HG02678 (cell line): ENCODE results near the gene SDK2.
"Not testable (repeated sequence)": the region's sequence is repeated elsewhere in the genome, so short reads cannot be mapped to it uniquely, and the experiment has no call there.

Source experiments
- ATAC-seq: cut with Tn5 transposase; IDR thresholded peaks from one replicate; pipeline ENCODE4 v1.9.1; 2021; ENCODE audit warnings: mild to moderate bottlenecking, moderate library complexity; ENCODE audit not compliant: unreplicated experiment

The SDK2 gene

GRCh38 chr17:73492821-73493814, 151.1 kb downstream of the SDK2 start:
- no peak for ATAC-seq

DNA sequence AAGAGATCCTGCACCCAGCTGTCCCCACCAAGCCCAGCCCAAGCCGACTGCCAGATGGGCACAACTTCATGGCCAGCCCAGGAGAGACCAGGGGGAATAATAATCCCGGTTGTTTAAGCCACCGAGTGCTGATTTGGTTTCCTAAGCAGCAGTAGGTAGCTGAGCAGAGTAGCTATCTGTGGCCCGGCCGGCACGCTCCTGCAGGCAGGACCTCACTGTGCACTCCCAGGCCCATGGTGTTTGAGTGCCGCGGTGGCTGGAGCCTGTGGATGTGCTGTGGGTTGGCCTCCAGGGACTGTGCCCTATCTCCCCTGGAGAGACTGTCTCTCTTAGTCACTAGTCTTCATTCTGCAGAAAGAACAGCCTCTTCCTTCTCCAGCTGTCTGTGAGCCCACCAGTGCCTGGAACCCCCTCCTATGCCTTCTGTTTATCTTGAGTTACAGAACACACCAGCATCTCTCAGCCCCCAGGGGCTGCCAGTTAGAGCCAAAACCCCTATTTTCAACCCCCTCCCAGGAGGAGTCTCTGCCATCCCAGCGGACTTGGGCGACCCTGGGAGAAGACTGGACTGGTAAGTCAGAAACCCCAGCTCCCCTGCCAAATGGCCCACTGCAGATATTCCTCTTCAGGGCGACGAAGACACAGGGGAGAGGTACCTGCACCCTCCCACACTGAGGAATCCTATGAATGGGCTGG, 152.0 kb downstream of the SDK2 start:
- ATAC-seq: no peak

DNA sequence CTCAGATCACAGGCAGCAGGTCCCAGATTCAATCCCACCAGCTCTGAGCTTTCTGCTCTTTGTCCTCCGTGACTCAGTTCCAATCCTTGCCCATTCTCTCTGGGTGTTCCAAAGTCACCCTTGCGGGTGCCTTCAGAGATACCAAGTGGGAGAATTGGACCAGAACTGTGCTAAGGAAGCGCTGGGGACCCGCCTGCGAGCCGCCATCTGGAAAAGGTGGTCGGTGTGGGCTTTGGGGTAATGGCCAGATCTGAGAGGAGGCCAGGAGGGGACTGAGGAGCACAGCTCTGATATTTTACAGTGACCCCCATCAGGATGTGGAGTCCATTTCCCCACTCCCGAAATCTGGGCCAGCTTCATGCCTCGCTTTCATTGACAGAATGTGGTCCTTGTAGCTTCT, 152.6 kb downstream of the SDK2 start:
- ATAC-seq: no peak

DNA sequence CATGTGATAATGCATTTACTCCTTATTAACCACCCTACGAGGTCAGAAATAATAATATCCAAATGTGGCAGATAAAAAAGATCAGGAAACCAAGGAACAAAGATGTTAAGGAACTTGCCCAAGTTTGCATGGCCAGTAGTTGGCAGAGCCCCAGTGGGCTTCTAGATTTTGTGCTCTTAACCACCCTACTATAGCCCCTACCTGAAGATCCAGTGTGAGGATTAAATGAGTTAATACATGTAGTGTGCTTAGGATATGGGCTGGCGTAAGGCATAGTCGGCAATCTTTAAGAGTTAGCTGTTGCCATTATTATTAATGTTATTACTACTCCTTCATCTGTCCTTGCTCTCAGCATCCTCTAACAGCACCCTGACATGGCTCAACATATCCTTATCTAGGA, 153.4 kb downstream of the SDK2 start:
- ATAC-seq: no peak

GRCh38 chr17:73489991-73490390, 154.3 kb downstream of the SDK2 start:
- ATAC-seq: no peak

GRCh38 chr17:73489333-73489732, 154.9 kb downstream of the SDK2 start:
- ATAC-seq: no peak

DNA sequence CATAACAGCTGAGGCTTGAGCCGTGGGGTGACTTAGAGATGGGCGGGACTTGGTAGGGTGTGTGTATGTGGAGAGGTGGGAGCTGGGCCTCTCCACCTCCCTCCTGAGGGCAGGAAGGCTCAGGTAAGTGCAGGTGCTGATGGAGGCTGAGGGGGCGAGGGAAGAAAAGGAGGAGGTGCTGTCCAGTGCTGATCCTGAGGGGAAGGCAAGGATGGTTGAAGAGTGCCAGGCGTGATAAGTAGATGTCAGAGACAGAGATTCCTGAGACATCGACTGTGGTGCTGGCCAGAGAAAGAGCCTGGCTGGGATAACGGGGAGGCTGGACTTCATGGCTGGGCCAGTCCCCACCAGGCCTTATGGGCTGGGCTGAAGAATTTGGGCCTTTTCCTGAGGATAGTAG, 159.1 kb downstream of the SDK2 start:
- ATAC-seq: no peak

DNA sequence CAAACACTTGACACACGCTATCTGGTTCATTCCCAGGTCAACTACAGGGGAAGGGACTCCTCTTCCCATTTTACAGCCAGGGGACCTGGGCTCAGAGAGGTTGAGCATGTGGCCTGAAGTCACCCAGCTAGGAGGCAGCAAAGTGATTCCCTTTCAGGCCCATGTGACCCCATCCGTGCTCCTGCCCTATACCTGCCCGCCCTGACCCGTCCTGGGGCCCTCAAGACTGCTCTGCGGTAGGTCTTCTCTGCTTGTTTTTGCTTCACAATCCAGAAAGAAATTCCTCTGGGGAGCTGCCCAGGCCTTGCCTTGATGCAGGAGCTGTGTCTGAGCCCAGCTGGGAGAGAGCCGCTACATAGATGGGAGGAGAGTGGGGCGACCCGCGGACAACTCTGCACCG, 161.4 kb downstream of the SDK2 start:
- no peak for ATAC-seq

- no peak for ATAC-seq
These were observed 162.0 kb downstream of the SDK2 start for GRCh38 chr17:73482251-73482716.

- ATAC-seq: no peak
These were observed 162.6 kb downstream of the SDK2 start for GRCh38 chr17:73481676-73482075.

GRCh38 chr17:73480740-73481139, 163.5 kb downstream of the SDK2 start:
- ATAC-seq: no peak

DNA sequence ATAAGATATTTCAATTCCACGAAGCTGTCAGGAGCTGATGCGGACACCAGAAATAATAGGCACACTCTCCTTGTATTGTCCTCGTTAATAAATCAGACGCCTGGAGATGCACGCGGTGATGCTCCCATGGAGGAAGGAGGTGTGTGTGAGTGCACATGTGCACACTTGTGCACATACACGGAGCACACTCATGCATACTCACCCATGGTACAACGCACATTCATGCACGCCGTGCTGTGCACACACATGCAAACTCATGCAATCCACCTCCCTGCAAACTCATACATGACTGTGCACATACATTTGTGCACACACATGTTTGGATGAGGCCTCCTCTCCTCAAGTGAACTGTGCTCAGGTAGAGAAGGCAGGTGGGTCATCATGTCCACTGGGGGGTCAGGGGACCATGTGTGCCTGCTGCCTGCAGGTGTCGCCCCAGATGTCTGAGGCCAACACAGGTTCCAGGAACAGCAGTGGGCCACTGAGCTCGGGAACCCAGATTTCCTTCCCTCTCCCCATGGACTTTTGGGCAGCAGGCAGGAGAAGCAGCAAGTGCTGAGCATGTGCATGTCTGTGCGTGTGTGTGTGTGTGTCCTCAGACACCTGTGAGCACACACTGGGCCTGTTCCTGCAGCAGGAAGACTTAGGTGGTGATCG, 165.3 kb downstream of the SDK2 start:
- no peak for ATAC-seq

DNA sequence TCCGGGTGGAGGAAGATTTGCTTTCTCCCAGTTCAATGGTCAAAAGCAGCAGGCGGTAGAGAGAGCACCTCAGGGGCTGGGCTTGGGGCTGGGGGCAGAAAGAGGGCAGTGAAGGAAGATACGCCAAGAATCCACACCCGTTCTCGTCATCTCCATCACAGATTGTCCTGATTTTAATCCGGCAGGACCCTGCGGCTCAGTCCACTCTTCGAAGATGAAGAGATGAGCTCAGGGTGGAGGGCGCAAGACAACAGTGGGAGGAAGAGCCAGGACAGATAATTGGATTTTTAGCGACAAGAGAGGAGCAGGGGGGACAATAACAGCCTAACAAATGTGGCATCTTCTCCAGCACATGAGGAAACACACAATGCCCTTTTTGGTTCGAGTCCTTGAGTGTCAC, 165.9 kb downstream of the SDK2 start:
- ATAC-seq: no peak

DNA sequence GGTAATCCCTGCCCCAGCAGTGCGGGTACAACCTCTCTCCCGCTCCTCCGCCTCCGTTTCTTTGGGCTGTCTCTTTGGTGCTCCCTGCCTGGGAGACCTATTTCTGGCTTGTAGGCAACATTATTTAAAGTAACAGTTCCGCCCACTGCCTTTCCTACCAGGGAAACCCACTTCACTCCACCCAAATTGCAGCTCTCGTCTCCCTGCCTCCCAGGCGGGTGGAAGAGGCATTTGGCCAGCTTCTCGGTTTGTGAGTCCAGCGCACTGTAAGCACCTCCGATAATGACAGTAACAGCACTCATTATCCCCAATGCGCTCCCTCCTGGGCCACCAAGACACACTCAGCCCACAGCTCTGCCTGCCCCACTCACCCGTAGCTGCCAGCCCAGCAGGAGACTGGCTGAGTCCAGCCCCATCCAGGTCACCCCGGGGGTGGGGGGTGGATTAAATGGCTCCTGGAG, 167.3 kb downstream of the SDK2 start:
- no peak for ATAC-seq

DNA sequence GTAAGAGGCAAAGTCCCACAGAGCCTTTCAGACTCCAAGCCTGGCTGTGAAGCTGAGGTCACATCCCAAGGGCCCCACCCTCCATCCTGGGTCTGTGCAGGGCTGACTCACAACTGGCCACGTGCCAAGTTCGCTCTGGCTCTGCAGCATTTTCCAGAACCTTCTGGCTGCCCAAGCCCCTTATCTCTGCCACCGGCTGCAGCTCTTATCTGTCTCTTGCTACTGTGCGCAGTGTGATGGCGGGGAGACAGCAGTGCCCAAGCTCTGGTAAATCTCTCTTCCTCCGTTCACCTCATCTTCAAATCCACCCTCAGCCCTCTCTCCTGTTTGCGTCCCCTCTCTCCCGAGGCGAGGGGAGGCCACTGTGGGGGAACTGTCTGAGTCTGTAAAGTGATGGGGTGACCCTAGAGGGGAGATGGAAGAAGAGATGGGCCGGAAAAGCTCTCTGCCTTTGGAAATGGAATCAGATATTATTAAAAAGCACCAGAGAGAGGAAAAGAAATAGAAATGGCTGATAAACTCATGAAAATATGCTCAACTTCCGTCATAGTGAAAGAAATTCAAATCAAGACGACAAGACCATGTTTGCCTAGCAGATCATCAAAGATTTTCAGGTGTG, 169.8 kb downstream of the SDK2 start:
- ATAC-seq: no peak

DNA sequence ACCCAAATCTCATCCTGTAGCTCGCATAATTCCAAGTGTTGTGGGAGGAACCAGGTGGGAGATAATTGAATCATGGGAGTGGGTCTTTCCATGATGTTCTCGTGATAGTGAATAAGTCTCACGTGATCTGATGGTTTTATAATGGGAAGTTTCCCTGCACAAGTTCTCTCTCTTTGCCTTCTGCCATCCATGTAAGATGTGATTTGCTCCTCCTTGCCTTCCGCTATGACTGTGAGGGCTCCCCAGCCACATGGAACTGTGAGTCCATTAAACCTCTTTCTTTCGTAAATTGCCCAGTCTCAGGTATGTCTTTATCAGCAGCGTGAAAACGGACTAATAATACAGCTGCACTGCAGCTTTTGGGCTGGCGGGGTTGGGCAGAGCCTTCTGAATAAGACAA, 171.5 kb downstream of the SDK2 start:
- ATAC-seq: not testable (repeated sequence)

DNA sequence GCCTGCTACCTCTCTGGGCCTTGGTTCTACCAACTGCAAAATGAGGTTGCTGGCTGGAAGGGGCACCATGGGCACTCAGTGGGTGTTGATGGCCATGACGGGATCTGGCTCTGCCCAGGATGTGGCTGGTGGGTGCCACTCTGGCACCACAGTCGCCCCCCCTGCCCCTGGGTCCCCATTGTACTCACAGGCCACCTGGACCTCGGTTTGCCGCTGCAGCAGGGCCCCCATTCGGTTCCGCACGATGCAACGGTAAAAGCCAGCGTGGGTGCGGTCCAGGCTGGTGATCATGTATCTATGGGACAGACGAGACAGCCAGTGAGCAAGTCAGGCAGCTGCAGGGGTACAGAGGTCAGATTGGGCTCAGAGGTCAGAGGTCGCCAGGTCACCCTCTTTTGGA, 172.3 kb downstream of the SDK2 start:
- no peak for ATAC-seq

DNA sequence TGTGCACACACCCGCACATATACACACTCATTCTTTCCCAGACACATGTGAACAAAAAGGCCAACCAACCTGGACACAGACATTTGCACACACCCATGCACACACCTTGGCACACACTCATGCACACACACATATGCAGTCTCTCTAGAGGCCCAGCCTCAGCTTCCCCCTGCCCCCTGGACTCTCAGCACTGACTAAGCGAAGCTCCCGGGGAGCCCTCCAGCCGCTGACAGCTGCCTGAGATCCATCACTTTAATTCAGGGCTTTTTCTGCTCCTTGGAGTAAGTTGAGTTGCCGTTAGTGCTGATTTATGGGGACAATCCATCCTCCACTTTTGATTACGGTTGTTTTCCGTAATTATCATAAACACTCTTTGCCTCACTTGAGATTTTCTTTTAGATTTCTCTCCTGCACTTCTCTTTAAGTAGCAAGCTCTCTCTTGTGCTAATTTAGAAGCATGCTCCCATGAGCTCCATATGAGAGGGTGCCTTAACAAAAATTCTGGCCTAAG, 173.9 kb downstream of the SDK2 start:
- no peak for ATAC-seq

DNA sequence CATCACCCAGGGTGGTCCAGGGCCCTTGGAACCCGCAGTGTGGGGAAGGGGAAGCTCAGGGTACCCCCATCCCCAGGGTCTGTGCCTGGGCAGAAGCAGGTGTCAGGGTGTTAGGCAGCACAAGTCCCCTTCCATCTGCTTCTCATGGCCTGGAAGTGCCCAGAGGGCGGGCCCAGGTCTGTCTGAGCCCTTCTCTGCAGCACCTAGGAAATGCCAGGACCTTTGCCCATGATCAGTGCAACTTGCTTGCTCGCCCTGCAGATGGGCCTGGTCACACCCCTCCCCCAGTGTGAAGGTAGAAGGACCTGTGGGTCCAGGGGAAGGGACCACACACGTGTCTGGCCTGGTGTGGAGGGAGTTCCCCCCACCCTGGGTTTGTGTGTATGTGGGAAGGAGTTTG, 174.9 kb downstream of the SDK2 start:
- ATAC-seq: no peak

GRCh38 chr17:73468221-73468620, 176.0 kb downstream of the SDK2 start:
- no peak for ATAC-seq

- no peak for ATAC-seq
These were observed 176.6 kb downstream of the SDK2 start for GRCh38 chr17:73467651-73468050.
